ENCODE measurements around the gene PLK2. TPM values are rescaled to one million over a fixed set of nuclear protein-coding genes. Genes with fewer than 3 reads are reported as not detected.

The PLK2 gene
- total RNA-seq, 4 donors from 2014 or later: 25.7 to 56.5 (median 31.4) TPM

- H3K27ac ChIP-seq (replicated peaks in 1 of 4): no peak overlapping the region
- 92% methylated on average over 5 of the region's 5 CpGs for WGBS
- no peaks in the 10 kb centered on the region for H3K36me3 ChIP-seq
- TF ChIP-seq EP300 (IDR thresholded peaks at IDR 0.05) (no peak), POLR2AphosphoS5 (IDR thresholded peaks at IDR 0.05) (no peak), POLR2A (IDR thresholded peaks at IDR 0.05; ENCODE audit: low read depth) (no peak), CTCF (IDR thresholded peaks at IDR 0.05) (no peak)
- no peaks in the 10 kb centered on the region for H3K4me1 ChIP-seq
- H3K9me3 ChIP-seq: no peaks in the 10 kb centered on the region
- intact Hi-C loops (cut with DNase I): no loop called here
- DNase-seq (ENCODE audit: extremely low spot score): no peak
- no peak overlapping the region for H3K4me3 ChIP-seq
- no peaks in the 10 kb centered on the region for H3K27me3 ChIP-seq
These were observed 20.7 kb downstream of the PLK2 start for GRCh38 chr5:58439094-58439644.

- no peak for TF ChIP-seq CTCF (IDR thresholded peaks at IDR 0.05)
- no peak for TF ChIP-seq EP300 (IDR thresholded peaks at IDR 0.05)
- TF ChIP-seq POLR2AphosphoS5 (IDR thresholded peaks at IDR 0.05): no peak
- no peak for TF ChIP-seq POLR2A (IDR thresholded peaks at IDR 0.05; ENCODE audit: low read depth)
- WGBS: 97% methylated on average over 3 of the region's 3 CpGs
These were observed 22.2 kb downstream of the PLK2 start for GRCh38 chr5:58437661-58438060.

GRCh38 chr5:58431832-58432231 lies 28.1 kb downstream of the PLK2 start:
- intact Hi-C loops (cut with DNase I): no loop called here
- WGBS: 75% methylated on average over 2 of the region's 2 CpGs
- no peaks in the 10 kb centered on the region for H3K9me3 ChIP-seq
- no peak for DNase-seq (ENCODE audit: extremely low spot score)
- H3K4me1 ChIP-seq: no peaks in the 10 kb centered on the region
- H3K27ac ChIP-seq (replicated peaks in 1 of 4): no peak overlapping the region
- no peak overlapping the region for H3K4me3 ChIP-seq
- H3K36me3 ChIP-seq: no peaks in the 10 kb centered on the region
- H3K27me3 ChIP-seq: no peaks in the 10 kb centered on the region
- no peak for TF ChIP-seq POLR2AphosphoS5 (IDR thresholded peaks at IDR 0.05)
- no peak for TF ChIP-seq POLR2A (IDR thresholded peaks at IDR 0.05; ENCODE audit: low read depth)
- no peak for TF ChIP-seq EP300 (IDR thresholded peaks at IDR 0.05)
- no peak for TF ChIP-seq CTCF (IDR thresholded peaks at IDR 0.05)

More at GRCh38 chr5:58437661-58438060, 22.2 kb downstream of the PLK2 start:
- Histone ChIP-seq H3K4me3 (no peak overlapping the region), H3K4me1 (no peaks in the 10 kb centered on the region), H3K9me3 (no peaks in the 10 kb centered on the region), H3K27me3 (no peaks in the 10 kb centered on the region), H3K27ac (replicated peaks in 1 of 4) (no peak overlapping the region), H3K36me3 (no peaks in the 10 kb centered on the region)
- no peak for DNase-seq (ENCODE audit: extremely low spot score)
- intact Hi-C loops (cut with DNase I): no loop called here

- H3K27ac ChIP-seq (replicated peaks in 1 of 4): no peak overlapping the region
- no peaks in the 10 kb centered on the region for H3K27me3 ChIP-seq
- no peaks in the 10 kb centered on the region for H3K36me3 ChIP-seq
- DNase-seq (ENCODE audit: extremely low spot score): no peak
- 92% methylated on average over 1 of the region's 1 CpG for WGBS
- TF ChIP-seq POLR2A (IDR thresholded peaks at IDR 0.05; ENCODE audit: low read depth): no peak
- TF ChIP-seq CTCF (IDR thresholded peaks at IDR 0.05): no peak
- TF ChIP-seq EP300 (IDR thresholded peaks at IDR 0.05): no peak
- no peak for TF ChIP-seq POLR2AphosphoS5 (IDR thresholded peaks at IDR 0.05)
- no peak overlapping the region for H3K4me3 ChIP-seq
- no peaks in the 10 kb centered on the region for H3K4me1 ChIP-seq
- H3K9me3 ChIP-seq: no peaks in the 10 kb centered on the region
- intact Hi-C loops (cut with DNase I): no loop called here
These were observed 47.0 kb downstream of the PLK2 start for GRCh38 chr5:58412932-58413331.

- Histone ChIP-seq H3K27ac (replicated peaks in 1 of 4) (no peak overlapping the region), H3K4me1 (no peaks in the 10 kb centered on the region), H3K27me3 (no peaks in the 10 kb centered on the region), H3K36me3 (no peaks in the 10 kb centered on the region), H3K9me3 (no peaks in the 10 kb centered on the region), H3K4me3 (no peak overlapping the region)
- intact Hi-C loops (cut with DNase I): no loop called here
- 97% methylated on average over 2 of the region's 2 CpGs for WGBS
- TF ChIP-seq POLR2AphosphoS5 (IDR thresholded peaks at IDR 0.05) (no peak), POLR2A (IDR thresholded peaks at IDR 0.05; ENCODE audit: low read depth) (no peak), CTCF (IDR thresholded peaks at IDR 0.05) (no peak), EP300 (IDR thresholded peaks at IDR 0.05) (no peak)
- DNase-seq (ENCODE audit: extremely low spot score): no peak
These were observed 47.8 kb downstream of the PLK2 start for GRCh38 chr5:58412081-58412480.

Measured in esophagus muscularis mucosa (tissue), 4 donors.